Measurements from ENCODE around the gene CLDN5. TPM values are rescaled to one million over a fixed set of nuclear protein-coding genes. Genes with fewer than 3 reads are reported as not detected.
A peak's percentile ranks its signal among the peaks of the same experiment; 100 is the strongest.

The CLDN5 gene
- total and polyA plus RNA-seq, 2 donors from 2014 or later, result 47.8 to 48.4 TPM

- Histone ChIP-seq H3K9me3 (ENCODE audit: control insufficient read depth in 2 of 3, insufficient read depth in 1 of 3, low read length in 3 of 3) (no peaks in the 10 kb centered on the region), H3K9ac (ENCODE audit: low read length in 3 of 3) (no peak overlapping the region), H3K27me3 (ENCODE audit: control insufficient read depth, insufficient read depth, low read length) (no peaks in the 10 kb centered on the region), H3K4me1 (ENCODE audit: control insufficient read depth in 2 of 3, insufficient read depth in 2 of 3, low read depth in 1 of 3, low read length in 3 of 3) (peaks cover 0 to 8% (median 0%) of the 10 kb centered on the region in 3 donors), H3K4me3 (ENCODE audit: low read length in 3 of 3) (no peak overlapping the region), H3K27ac (ENCODE audit: low read depth in 2 of 2, low read length in 2 of 2) (peak overlapping the region in 1 of 2 donors; percentile 88), H3K36me3 (ENCODE audit: control insufficient read depth in 2 of 3, insufficient read depth in 3 of 3, low read length in 3 of 3) (no peaks in the 10 kb centered on the region)
- intact Hi-C loops (cut with DNase I), result no loop called here
- FAIRE-seq, result no peak
- peak in 1 of 5 donors; percentile 23 for DNase-seq
- TF ChIP-seq CTCF (IDR thresholded peaks at IDR 0.05; ENCODE audit: borderline replicate concordance, extremely low read depth, insufficient read depth), result no peak
Observed at GRCh38 chr22:19526076-19526701, 2.0 kb upstream of the CLDN5 start.

- Histone ChIP-seq H3K27ac (ENCODE audit: low read depth in 2 of 2, low read length in 2 of 2) (peak overlapping the region; percentile 71 to 88), H3K27me3 (ENCODE audit: control insufficient read depth, insufficient read depth, low read length) (no peaks in the 10 kb centered on the region)
- intact Hi-C loops (cut with DNase I), result no loop called here
Observed at GRCh38 chr22:19525666-19526065, 1.5 kb upstream of the CLDN5 start.

GRCh38 chr22:19525116-19525660 lies 978 bp upstream of the CLDN5 start:
- no peak overlapping the region for H3K9ac ChIP-seq (ENCODE audit: low read length in 3 of 3)
- H3K4me1 ChIP-seq (ENCODE audit: control insufficient read depth in 2 of 3, insufficient read depth in 2 of 3, low read depth in 1 of 3, low read length in 3 of 3), result peaks cover 0 to 8% (median 0%) of the 10 kb centered on the region in 3 donors
- TF ChIP-seq CTCF (IDR thresholded peaks at IDR 0.05; ENCODE audit: borderline replicate concordance, extremely low read depth, insufficient read depth), result no peak
- no peaks in the 10 kb centered on the region for H3K9me3 ChIP-seq (ENCODE audit: control insufficient read depth in 2 of 3, insufficient read depth in 1 of 3, low read length in 3 of 3)
- peak overlapping the region; percentile 71 to 88 for H3K27ac ChIP-seq (ENCODE audit: low read depth in 2 of 2, low read length in 2 of 2)
- FAIRE-seq (no peak), DNase-seq (peak in 2 of 5 donors; percentile 12 to 48)
- H3K27me3 ChIP-seq (ENCODE audit: control insufficient read depth, insufficient read depth, low read length), result no peaks in the 10 kb centered on the region
- peak overlapping the region in 1 of 3 donors; percentile 41 for H3K4me3 ChIP-seq (ENCODE audit: low read length in 3 of 3)
- no peaks in the 10 kb centered on the region for H3K36me3 ChIP-seq (ENCODE audit: control insufficient read depth in 2 of 3, insufficient read depth in 3 of 3, low read length in 3 of 3)
- intact Hi-C loops (cut with DNase I), result no loop called here

More at GRCh38 chr22:19525666-19526065, 1.5 kb upstream of the CLDN5 start:
- H3K9me3 ChIP-seq (ENCODE audit: control insufficient read depth in 2 of 3, insufficient read depth in 1 of 3, low read length in 3 of 3), result no peaks in the 10 kb centered on the region
- FAIRE-seq (no peak), DNase-seq (peak in 1 of 5 donors; percentile 35)
- H3K36me3 ChIP-seq (ENCODE audit: control insufficient read depth in 2 of 3, insufficient read depth in 3 of 3, low read length in 3 of 3), result no peaks in the 10 kb centered on the region
- no peak overlapping the region for H3K9ac ChIP-seq (ENCODE audit: low read length in 3 of 3)
- peaks cover 0 to 8% (median 0%) of the 10 kb centered on the region in 3 donors for H3K4me1 ChIP-seq (ENCODE audit: control insufficient read depth in 2 of 3, insufficient read depth in 2 of 3, low read depth in 1 of 3, low read length in 3 of 3)
- H3K4me3 ChIP-seq (ENCODE audit: low read length in 3 of 3), result no peak overlapping the region
- no peak for TF ChIP-seq CTCF (IDR thresholded peaks at IDR 0.05; ENCODE audit: borderline replicate concordance, extremely low read depth, insufficient read depth)

Measured in kidney (tissue), 14 donors.